NCI-H2081 treated with DMSO at 0.1 percent for 48 hours (cell line): ENCODE results near the gene HHAT.

Experiments used
- DNase-seq: peaks from one replicate; lab custom pipeline; 2025; lab: John Stamatoyannopoulos, UW

The HHAT gene

GRCh38 chr1:210598135-210598652 lies 269.5 kb downstream of the HHAT start:
- no peak for DNase-seq

- no peak for DNase-seq
Observed at GRCh38 chr1:210600421-210601159, 271.9 kb downstream of the HHAT start.

GRCh38 chr1:210603123-210603522 lies 274.4 kb downstream of the HHAT start:
- no peak for DNase-seq

GRCh38 chr1:210605099-210605498 lies 276.4 kb downstream of the HHAT start:
- DNase-seq, result no peak

GRCh38 chr1:210607361-210607760 lies 278.7 kb downstream of the HHAT start:
- no peak for DNase-seq

GRCh38 chr1:210608767-210609166 lies 280.1 kb downstream of the HHAT start:
- no peak for DNase-seq

- DNase-seq, result no peak
Observed at GRCh38 chr1:210616356-210616755, 287.7 kb downstream of the HHAT start.

- no peak for DNase-seq
Observed at GRCh38 chr1:210617293-210617692, 288.6 kb downstream of the HHAT start.

- no peak for DNase-seq
Observed at GRCh38 chr1:210618369-210618768, 289.7 kb downstream of the HHAT start.

GRCh38 chr1:210620867-210621488 lies 292.3 kb downstream of the HHAT start:
- DNase-seq, result no peak

GRCh38 chr1:210621712-210622111 lies 293.0 kb downstream of the HHAT start:
- no peak for DNase-seq

GRCh38 chr1:210624722-210625121 lies 296.0 kb downstream of the HHAT start:
- no peak for DNase-seq

GRCh38 chr1:210625715-210626114 lies 297.0 kb downstream of the HHAT start:
- no peak for DNase-seq

- no peak for DNase-seq
Observed at GRCh38 chr1:210626341-210626740, 297.6 kb downstream of the HHAT start.

GRCh38 chr1:210627755-210628154 lies 299.1 kb downstream of the HHAT start:
- DNase-seq, result no peak

GRCh38 chr1:210629276-210629675 lies 300.6 kb downstream of the HHAT start:
- DNase-seq, result no peak

GRCh38 chr1:210631399-210631798 lies 302.7 kb downstream of the HHAT start:
- DNase-seq, result no peak

GRCh38 chr1:210633140-210633539 lies 304.4 kb downstream of the HHAT start:
- DNase-seq, result no peak

- no peak for DNase-seq
Observed at GRCh38 chr1:210633636-210634035, 304.9 kb downstream of the HHAT start.

GRCh38 chr1:210635108-210635507 lies 306.4 kb downstream of the HHAT start:
- DNase-seq, result no peak

- no peak for DNase-seq
Observed at GRCh38 chr1:210641582-210641981, 312.9 kb downstream of the HHAT start.

GRCh38 chr1:210645582-210646257 lies 317.0 kb downstream of the HHAT start:
- DNase-seq, result no peak

- no peak for DNase-seq
Observed at GRCh38 chr1:210646258-210646616, 317.5 kb downstream of the HHAT start.
